Measurements from ENCODE around the gene PATJ. TPM values are rescaled to one million over a fixed set of nuclear protein-coding genes. Genes with fewer than 3 reads are reported as not detected.

Gene PATJ
- total RNA-seq, 1 experiment from 2014 or later = 28.7 TPM

GRCh38 chr1:62196086-62196690 lies 453.9 kb downstream of the PATJ start:
- H3K27me3 ChIP-seq (ENCODE audit: low read length) = no peaks in the 10 kb centered on the region
- H4K20me1 ChIP-seq (ENCODE audit: low read length) = no peaks in the 10 kb centered on the region
- no peaks in the 10 kb centered on the region for H3K36me3 ChIP-seq (ENCODE audit: low read depth, low read length)
- intact Hi-C loops (cut with micrococcal nuclease) = no loop called here
- no peak for DNase-seq
- H3K9me3 ChIP-seq (ENCODE audit: low read length) = no peaks in the 10 kb centered on the region
- no peaks in the 10 kb centered on the region for H3K9me2 ChIP-seq (replicated peaks; ENCODE audit: low read length)
- H3K79me2 ChIP-seq (ENCODE audit: low read length) = no peaks in the 10 kb centered on the region
- BruUV-seq (replicated peaks) = no TSS peak
- ChIA-PET POLR2A (ENCODE audit: unreplicated experiment) (no interaction called here), CTCF (no interaction called here)
- H3K4me2 ChIP-seq (ENCODE audit: low read length) = no peak overlapping the region
- no peak overlapping the region for H3K9ac ChIP-seq (ENCODE audit: low read length)
- H3K4me3 ChIP-seq (ENCODE audit: low read length) = no peak overlapping the region
- no peak for TF ChIP-seq CTCF (conservative IDR thresholded peaks at IDR 0.05; ENCODE audit: low read depth, low read length)
- TF ChIP-seq EZH2phosphoT487 (IDR thresholded peaks at IDR 0.05; ENCODE audit: borderline replicate concordance, low read length) = no peak
- no peaks in the 10 kb centered on the region for H3F3A ChIP-seq (ENCODE audit: low read length, unreplicated experiment)
- H3K4me1 ChIP-seq (ENCODE audit: insufficient read depth, low read length) = no peaks in the 10 kb centered on the region
- ATAC-seq = no peak
- H3K27ac ChIP-seq (ENCODE audit: low read length) = no peak overlapping the region
- H2AFZ ChIP-seq (ENCODE audit: low read length) = no peak overlapping the region

- no peak overlapping the region for H2AFZ ChIP-seq (ENCODE audit: low read length)
- H4K20me1 ChIP-seq (ENCODE audit: low read length) = no peaks in the 10 kb centered on the region
- H3F3A ChIP-seq (ENCODE audit: low read length, unreplicated experiment) = no peaks in the 10 kb centered on the region
- H3K9me2 ChIP-seq (replicated peaks; ENCODE audit: low read length) = no peaks in the 10 kb centered on the region
- H3K27me3 ChIP-seq (ENCODE audit: low read length) = no peaks in the 10 kb centered on the region
- no peak overlapping the region for H3K4me2 ChIP-seq (ENCODE audit: low read length)
- H3K4me3 ChIP-seq (ENCODE audit: low read length) = no peak overlapping the region
- H3K4me1 ChIP-seq (ENCODE audit: insufficient read depth, low read length) = no peaks in the 10 kb centered on the region
- no peaks in the 10 kb centered on the region for H3K79me2 ChIP-seq (ENCODE audit: low read length)
- H3K36me3 ChIP-seq (ENCODE audit: low read depth, low read length) = no peaks in the 10 kb centered on the region
- no peak overlapping the region for H3K9ac ChIP-seq (ENCODE audit: low read length)
- no peak for TF ChIP-seq EZH2phosphoT487 (IDR thresholded peaks at IDR 0.05; ENCODE audit: borderline replicate concordance, low read length)
- TF ChIP-seq CTCF (conservative IDR thresholded peaks at IDR 0.05; ENCODE audit: low read depth, low read length) = no peak
- no peak for TF ChIP-seq EZH2 (IDR thresholded peaks at IDR 0.05; ENCODE audit: low read length, unreplicated experiment)
- no peak overlapping the region for H3K27ac ChIP-seq (ENCODE audit: low read length)
- POLR2A ChIA-PET (ENCODE audit: unreplicated experiment) = no interaction called here
- ATAC-seq = no peak
- DNase-seq = no peak
- CTCF ChIA-PET = no interaction called here
- no peaks in the 10 kb centered on the region for H3K9me3 ChIP-seq (ENCODE audit: low read length)
- intact Hi-C loops (cut with micrococcal nuclease) = no loop called here
- no TSS peak for BruUV-seq (replicated peaks)
Measured at GRCh38 chr1:62198069-62198780, 455.9 kb downstream of the PATJ start.

DNA sequence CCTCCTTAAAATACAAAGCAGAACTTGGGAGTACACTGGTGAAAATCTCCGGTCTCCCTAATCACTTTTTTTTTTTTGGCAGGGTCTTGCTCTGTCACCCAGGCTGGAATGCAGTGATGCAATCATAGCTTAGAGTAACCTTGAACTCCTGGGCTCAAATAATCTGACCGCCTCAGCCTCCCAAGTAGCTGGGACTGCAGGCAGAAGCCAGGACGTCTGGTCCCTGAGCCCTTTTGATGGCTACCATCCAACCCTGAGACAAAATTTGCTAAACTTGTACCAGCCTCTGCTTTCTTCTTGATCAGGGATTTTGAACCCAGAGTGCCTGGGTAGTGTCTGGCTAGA lies 456.5 kb downstream of the PATJ start:
- POLR2A ChIA-PET (ENCODE audit: unreplicated experiment) = no interaction called here
- H3K4me3 ChIP-seq (ENCODE audit: low read length) = no peak overlapping the region
- ATAC-seq (no peak), DNase-seq (no peak)
- H3K79me2 ChIP-seq (ENCODE audit: low read length) = no peaks in the 10 kb centered on the region
- intact Hi-C loops (cut with micrococcal nuclease) = no loop called here
- no peaks in the 10 kb centered on the region for H3K9me3 ChIP-seq (ENCODE audit: low read length)
- TF ChIP-seq CTCF (conservative IDR thresholded peaks at IDR 0.05; ENCODE audit: low read depth, low read length) (no peak), EZH2phosphoT487 (IDR thresholded peaks at IDR 0.05; ENCODE audit: borderline replicate concordance, low read length) (no peak), EZH2 (IDR thresholded peaks at IDR 0.05; ENCODE audit: low read length, unreplicated experiment) (no peak)
- no peaks in the 10 kb centered on the region for H3K36me3 ChIP-seq (ENCODE audit: low read depth, low read length)
- BruUV-seq (replicated peaks) = no TSS peak
- no peak overlapping the region for H3K9ac ChIP-seq (ENCODE audit: low read length)
- H3K4me1 ChIP-seq (ENCODE audit: insufficient read depth, low read length) = no peaks in the 10 kb centered on the region
- no peak overlapping the region for H2AFZ ChIP-seq (ENCODE audit: low read length)
- H3K4me2 ChIP-seq (ENCODE audit: low read length) = no peak overlapping the region
- no peaks in the 10 kb centered on the region for H3K9me2 ChIP-seq (replicated peaks; ENCODE audit: low read length)
- H3K27me3 ChIP-seq (ENCODE audit: low read length) = no peaks in the 10 kb centered on the region
- H3K27ac ChIP-seq (ENCODE audit: low read length) = no peak overlapping the region
- H4K20me1 ChIP-seq (ENCODE audit: low read length) = no peaks in the 10 kb centered on the region
- CTCF ChIA-PET = no interaction called here
- no peaks in the 10 kb centered on the region for H3F3A ChIP-seq (ENCODE audit: low read length, unreplicated experiment)
